HepG2 (cell line): Measurements from ENCODE around the gene C11orf42. TPM values are rescaled to one million over a fixed set of nuclear protein-coding genes. Genes with fewer than 3 reads are reported as not detected.
A peak's percentile ranks its signal among the peaks of the same experiment; 100 is the strongest.

Source experiments
- ARID2 ChIP-seq: sonication (generic); formaldehyde crosslinking; IDR thresholded peaks from 2 replicates; pipeline ENCODE4 v1.8.1; 2022; ENCODE audit warnings: mild to moderate bottlenecking, missing genetic modification reagents, borderline replicate concordance
- ATAD3A ChIP-seq: sonication (generic); formaldehyde crosslinking; IDR thresholded peaks from 2 replicates; pipeline ENCODE4 v1.4.0; 2020; ENCODE audit warnings: missing genetic modification reagents
- JUNB ChIP-seq: sonication (generic); formaldehyde crosslinking; IDR thresholded peaks from 2 replicates; pipeline ENCODE4 v1.8.0; 2022; ENCODE audit warnings: missing genetic modification reagents, mild to moderate bottlenecking, borderline replicate concordance
- POLR2A ChIP-seq, 2 experiments: IDR thresholded peaks; 2 replicates each; pipeline ENCODE4 v1.6.1; 2011; ENCODE audit warnings: low read depth in 2 of 2, low read length in 2 of 2, mild to moderate bottlenecking in 1 of 2, moderate library complexity in 1 of 2; ENCODE audit not compliant: insufficient read depth in 1 of 2
- SAFB2 ChIP-seq: sonication (generic); formaldehyde crosslinking; IDR thresholded peaks from 2 replicates; pipeline ENCODE4 v1.5.1; 2020; ENCODE audit warnings: missing genetic modification reagents, low read depth, mild to moderate bottlenecking, borderline replicate concordance
- U2AF1 ChIP-seq: fragments of 200-400 bp; formaldehyde crosslinking; optimal IDR thresholded peaks from 2 replicates; pipeline ENCODE3; 2017; ENCODE audit warnings: mild to moderate bottlenecking, low read depth, low read length
- ZNF326 ChIP-seq: sonication (generic); formaldehyde crosslinking; IDR thresholded peaks from 2 replicates; pipeline ENCODE4 v1.4.0; 2020; ENCODE audit warnings: missing genetic modification reagents, borderline replicate concordance
- ZNF652 ChIP-seq: IDR thresholded peaks from 2 replicates; pipeline ENCODE4 v1.6.1; 2016; ENCODE audit warnings: low read depth, borderline replicate concordance
- ZNF792 ChIP-seq: IDR thresholded peaks from 2 replicates; pipeline ENCODE4 v1.6.1; 2016
- ZSCAN22 ChIP-seq: sonication (generic); formaldehyde crosslinking; IDR thresholded peaks from 2 replicates; pipeline ENCODE4 v1.4.0; 2020; ENCODE audit warnings: mild to moderate bottlenecking, missing genetic modification reagents
- polyA plus RNA-seq, 8 experiments: library from polyadenylated mRNA; depleted of rRNA in 3 of 8; stranded (reverse) in 7 of 8; unstranded in 1 of 8; fragments of >200 nt; fragmentation: Illumina TruSeq in 4 of 8; extraction: Trizol in 4 of 8; gene quantifications; 2 replicates each; pipeline versions ENCODE4 v1.2.1 to v1.2.3, GENCODE V29; 2011 to 2016; ENCODE audit warnings: low read depth in 4 of 8, missing spikeins in 1 of 8, mixed read lengths in 1 of 8; ENCODE audit not compliant: insufficient read depth in 1 of 8
- total RNA-seq, 5 experiments: library from RNA; depleted of rRNA; stranded (reverse); fragments of >200 nt; fragmentation: Illumina TruSeq; extraction: Trizol; gene quantifications; 2 replicates each; pipeline ENCODE4 v1.2.3, GENCODE V29; 2016; ENCODE audit warnings: low read depth in 1 of 5
- TF ChIP-seq, protein P1 (sequence below): IDR thresholded peaks from 2 replicates; pipeline ENCODE4 v1.6.1; 2016
- TF ChIP-seq, protein P2 (sequence below): sonication (generic); formaldehyde crosslinking; IDR thresholded peaks from 2 replicates; pipeline ENCODE4 v1.9.0; 2021; ENCODE audit warnings: missing genetic modification reagents, mild to moderate bottlenecking, borderline replicate concordance
- TF ChIP-seq, protein P3 (sequence below): sonication (generic); formaldehyde crosslinking; IDR thresholded peaks from 2 replicates; pipeline ENCODE4 v1.4.0; 2020; ENCODE audit warnings: mild to moderate bottlenecking, missing genetic modification reagents
- TF ChIP-seq, protein P4 (sequence below): sonication (generic); formaldehyde crosslinking; IDR thresholded peaks from 2 replicates; pipeline ENCODE4 v1.4.0; 2020; ENCODE audit warnings: missing genetic modification reagents, borderline replicate concordance
- TF ChIP-seq, protein P5 (sequence below): sonication (generic); formaldehyde crosslinking; IDR thresholded peaks from 2 replicates; pipeline ENCODE4 v1.5.1; 2020; ENCODE audit warnings: missing genetic modification reagents, mild to moderate bottlenecking, borderline replicate concordance
- TF ChIP-seq, protein P6 (sequence below): sonication (generic); formaldehyde crosslinking; IDR thresholded peaks from 2 replicates; pipeline ENCODE4 v1.8.1; 2022; ENCODE audit warnings: low read depth, mild to moderate bottlenecking, missing genetic modification reagents

The C11orf42 gene
- total and polyA plus RNA-seq, 2 of the 13 experiments (the other 11 are each of a cell fraction or from before 2014, with no cell fraction given): not detected

DNA sequence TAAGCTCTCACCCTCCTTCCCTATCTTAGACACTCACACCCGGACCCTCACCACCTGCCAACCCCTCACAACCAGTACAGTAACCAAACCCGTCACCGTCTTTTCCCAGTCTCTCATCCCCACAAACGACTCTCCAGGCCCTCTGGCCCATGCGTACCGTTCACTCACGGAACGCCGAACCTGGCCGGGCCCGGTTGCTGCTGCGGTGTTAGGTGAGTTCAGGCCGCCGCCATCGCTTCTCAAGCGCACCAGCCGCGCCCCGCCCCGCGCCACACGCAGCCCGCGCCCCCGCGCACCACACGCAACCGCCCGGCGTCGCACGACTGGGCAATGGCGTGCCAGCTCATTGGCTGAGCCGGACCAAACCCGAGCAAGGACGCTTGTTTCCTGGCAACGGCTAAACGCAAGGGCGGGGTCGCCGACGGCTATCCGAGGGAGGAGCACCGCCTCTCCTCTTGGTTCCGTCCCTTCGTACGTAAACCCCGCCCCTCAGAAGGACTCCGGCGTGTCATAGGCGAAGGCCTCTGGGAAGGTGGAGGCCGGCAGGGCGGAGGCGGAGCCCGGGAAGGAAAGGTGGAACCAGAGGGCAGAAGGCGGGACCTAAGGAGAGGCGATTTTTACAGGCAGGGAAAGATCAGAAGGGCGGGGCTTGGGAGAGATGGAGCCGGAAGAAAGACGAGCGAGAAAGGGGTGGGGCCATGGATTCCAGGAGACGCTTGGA is 29.2 kb downstream of the C11orf42 start, which contains the start of gene FHIP1B (continued):
- TF ChIP-seq ZSCAN22 (CRISPR knock-in tag) (peak; percentile 81), JUNB (no peak), SAFB2 (CRISPR knock-in tag) (no peak; the same call in 1 of the 2 replicates), U2AF1 (no peak), ZNF326 (CRISPR knock-in tag) (no peak), ATAD3A (CRISPR knock-in tag) (no peak), ZNF652 (CRISPR knock-in tag) (no peak), ARID2 (CRISPR knock-in tag) (0 out of 2 replicates have a peak, but pooled peaks have one; percentile 16), ZNF792 (CRISPR knock-in tag) (no peak), POLR2A (IDR thresholded peaks at IDR 0.05; ENCODE audit: insufficient read depth in 1 of 2, low read depth in 2 of 2, low read length in 2 of 2) (peak in 1 of 2 experiments; percentile 85; a peak in 3 of 4 replicates)
- TF ChIP-seq, protein P1, sequence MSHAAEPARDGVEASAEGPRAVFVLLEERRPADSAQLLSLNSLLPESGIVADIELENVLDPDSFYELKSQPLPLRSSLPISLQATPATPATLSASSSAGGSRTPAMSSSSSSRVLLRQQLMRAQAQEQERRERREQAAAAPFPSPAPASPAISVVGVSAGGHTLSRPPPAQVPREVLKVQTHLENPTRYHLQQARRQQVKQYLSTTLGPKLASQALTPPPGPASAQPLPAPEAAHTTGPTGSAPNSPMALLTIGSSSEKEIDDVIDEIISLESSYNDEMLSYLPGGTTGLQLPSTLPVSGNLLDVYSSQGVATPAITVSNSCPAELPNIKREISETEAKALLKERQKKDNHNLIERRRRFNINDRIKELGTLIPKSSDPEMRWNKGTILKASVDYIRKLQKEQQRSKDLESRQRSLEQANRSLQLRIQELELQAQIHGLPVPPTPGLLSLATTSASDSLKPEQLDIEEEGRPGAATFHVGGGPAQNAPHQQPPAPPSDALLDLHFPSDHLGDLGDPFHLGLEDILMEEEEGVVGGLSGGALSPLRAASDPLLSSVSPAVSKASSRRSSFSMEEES (CRISPR knock-in tag): 0 out of 2 replicates have a peak, but pooled peaks have one; percentile 41
- TF ChIP-seq, protein P2, sequence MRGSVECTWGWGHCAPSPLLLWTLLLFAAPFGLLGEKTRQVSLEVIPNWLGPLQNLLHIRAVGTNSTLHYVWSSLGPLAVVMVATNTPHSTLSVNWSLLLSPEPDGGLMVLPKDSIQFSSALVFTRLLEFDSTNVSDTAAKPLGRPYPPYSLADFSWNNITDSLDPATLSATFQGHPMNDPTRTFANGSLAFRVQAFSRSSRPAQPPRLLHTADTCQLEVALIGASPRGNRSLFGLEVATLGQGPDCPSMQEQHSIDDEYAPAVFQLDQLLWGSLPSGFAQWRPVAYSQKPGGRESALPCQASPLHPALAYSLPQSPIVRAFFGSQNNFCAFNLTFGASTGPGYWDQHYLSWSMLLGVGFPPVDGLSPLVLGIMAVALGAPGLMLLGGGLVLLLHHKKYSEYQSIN (CRISPR knock-in tag): no peak
- TF ChIP-seq, protein P3, sequence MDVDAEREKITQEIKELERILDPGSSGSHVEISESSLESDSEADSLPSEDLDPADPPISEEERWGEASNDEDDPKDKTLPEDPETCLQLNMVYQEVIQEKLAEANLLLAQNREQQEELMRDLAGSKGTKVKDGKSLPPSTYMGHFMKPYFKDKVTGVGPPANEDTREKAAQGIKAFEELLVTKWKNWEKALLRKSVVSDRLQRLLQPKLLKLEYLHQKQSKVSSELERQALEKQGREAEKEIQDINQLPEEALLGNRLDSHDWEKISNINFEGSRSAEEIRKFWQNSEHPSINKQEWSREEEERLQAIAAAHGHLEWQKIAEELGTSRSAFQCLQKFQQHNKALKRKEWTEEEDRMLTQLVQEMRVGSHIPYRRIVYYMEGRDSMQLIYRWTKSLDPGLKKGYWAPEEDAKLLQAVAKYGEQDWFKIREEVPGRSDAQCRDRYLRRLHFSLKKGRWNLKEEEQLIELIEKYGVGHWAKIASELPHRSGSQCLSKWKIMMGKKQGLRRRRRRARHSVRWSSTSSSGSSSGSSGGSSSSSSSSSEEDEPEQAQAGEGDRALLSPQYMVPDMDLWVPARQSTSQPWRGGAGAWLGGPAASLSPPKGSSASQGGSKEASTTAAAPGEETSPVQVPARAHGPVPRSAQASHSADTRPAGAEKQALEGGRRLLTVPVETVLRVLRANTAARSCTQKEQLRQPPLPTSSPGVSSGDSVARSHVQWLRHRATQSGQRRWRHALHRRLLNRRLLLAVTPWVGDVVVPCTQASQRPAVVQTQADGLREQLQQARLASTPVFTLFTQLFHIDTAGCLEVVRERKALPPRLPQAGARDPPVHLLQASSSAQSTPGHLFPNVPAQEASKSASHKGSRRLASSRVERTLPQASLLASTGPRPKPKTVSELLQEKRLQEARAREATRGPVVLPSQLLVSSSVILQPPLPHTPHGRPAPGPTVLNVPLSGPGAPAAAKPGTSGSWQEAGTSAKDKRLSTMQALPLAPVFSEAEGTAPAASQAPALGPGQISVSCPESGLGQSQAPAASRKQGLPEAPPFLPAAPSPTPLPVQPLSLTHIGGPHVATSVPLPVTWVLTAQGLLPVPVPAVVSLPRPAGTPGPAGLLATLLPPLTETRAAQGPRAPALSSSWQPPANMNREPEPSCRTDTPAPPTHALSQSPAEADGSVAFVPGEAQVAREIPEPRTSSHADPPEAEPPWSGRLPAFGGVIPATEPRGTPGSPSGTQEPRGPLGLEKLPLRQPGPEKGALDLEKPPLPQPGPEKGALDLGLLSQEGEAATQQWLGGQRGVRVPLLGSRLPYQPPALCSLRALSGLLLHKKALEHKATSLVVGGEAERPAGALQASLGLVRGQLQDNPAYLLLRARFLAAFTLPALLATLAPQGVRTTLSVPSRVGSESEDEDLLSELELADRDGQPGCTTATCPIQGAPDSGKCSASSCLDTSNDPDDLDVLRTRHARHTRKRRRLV (CRISPR knock-in tag): no peak
- TF ChIP-seq, protein P4, sequence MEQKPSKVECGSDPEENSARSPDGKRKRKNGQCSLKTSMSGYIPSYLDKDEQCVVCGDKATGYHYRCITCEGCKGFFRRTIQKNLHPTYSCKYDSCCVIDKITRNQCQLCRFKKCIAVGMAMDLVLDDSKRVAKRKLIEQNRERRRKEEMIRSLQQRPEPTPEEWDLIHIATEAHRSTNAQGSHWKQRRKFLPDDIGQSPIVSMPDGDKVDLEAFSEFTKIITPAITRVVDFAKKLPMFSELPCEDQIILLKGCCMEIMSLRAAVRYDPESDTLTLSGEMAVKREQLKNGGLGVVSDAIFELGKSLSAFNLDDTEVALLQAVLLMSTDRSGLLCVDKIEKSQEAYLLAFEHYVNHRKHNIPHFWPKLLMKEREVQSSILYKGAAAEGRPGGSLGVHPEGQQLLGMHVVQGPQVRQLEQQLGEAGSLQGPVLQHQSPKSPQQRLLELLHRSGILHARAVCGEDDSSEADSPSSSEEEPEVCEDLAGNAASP (CRISPR knock-in tag): no peak
- TF ChIP-seq, protein P5, sequence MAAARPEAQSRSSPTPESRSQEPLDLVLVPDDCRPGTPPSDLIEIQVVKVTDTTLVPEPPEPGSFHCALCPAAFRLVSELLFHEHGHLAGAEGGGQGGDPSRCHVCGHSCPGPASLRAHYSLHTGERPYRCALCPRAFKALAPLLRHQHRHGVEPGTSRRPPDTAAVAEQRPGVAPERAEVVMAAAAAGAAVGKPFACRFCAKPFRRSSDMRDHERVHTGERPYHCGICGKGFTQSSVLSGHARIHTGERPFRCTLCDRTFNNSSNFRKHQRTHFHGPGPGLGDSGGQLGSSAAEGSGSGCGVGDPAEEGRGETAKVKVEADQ (CRISPR knock-in tag): no peak
- TF ChIP-seq, protein P6, sequence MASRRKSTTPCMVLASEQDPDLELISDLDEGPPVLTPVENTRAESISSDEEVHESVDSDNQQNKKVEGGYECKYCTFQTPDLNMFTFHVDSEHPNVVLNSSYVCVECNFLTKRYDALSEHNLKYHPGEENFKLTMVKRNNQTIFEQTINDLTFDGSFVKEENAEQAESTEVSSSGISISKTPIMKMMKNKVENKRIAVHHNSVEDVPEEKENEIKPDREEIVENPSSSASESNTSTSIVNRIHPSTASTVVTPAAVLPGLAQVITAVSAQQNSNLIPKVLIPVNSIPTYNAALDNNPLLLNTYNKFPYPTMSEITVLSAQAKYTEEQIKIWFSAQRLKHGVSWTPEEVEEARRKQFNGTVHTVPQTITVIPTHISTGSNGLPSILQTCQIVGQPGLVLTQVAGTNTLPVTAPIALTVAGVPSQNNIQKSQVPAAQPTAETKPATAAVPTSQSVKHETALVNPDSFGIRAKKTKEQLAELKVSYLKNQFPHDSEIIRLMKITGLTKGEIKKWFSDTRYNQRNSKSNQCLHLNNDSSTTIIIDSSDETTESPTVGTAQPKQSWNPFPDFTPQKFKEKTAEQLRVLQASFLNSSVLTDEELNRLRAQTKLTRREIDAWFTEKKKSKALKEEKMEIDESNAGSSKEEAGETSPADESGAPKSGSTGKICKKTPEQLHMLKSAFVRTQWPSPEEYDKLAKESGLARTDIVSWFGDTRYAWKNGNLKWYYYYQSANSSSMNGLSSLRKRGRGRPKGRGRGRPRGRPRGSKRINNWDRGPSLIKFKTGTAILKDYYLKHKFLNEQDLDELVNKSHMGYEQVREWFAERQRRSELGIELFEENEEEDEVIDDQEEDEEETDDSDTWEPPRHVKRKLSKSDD (CRISPR knock-in tag): no peak
